Hepatocyte (in vitro differentiated cells): ENCODE measurements around the gene DGKQ. TPM values are rescaled to one million over a fixed set of nuclear protein-coding genes. Genes with fewer than 3 reads are reported as not detected.

Experiments
- DNase-seq: peaks from one replicate; pipeline ENCODE4 v3.0.0-alpha.2; 2016; ENCODE audit warnings: low spot score
- H2AFZ ChIP-seq: fragments of 200-600 bp; sonication (generic); 2 replicates; pipeline ENCODE4 v1.6.0; 2016; ENCODE audit warnings: antibody characterized with exemption, mild to moderate bottlenecking
- H3K27ac ChIP-seq: fragments of 200-600 bp; sonication (generic); 2 replicates; pipeline ENCODE4 v1.5.1; 2016; ENCODE audit warnings: mild to moderate bottlenecking
- H3K27me3 ChIP-seq: fragments of 200-600 bp; sonication (generic); 2 replicates; pipeline ENCODE4 v1.6.1; 2016
- H3K36me3 ChIP-seq: fragments of 200-600 bp; sonication (generic); replicated peaks from 2 replicates; pipeline ENCODE4 v1.5.1; 2016; ENCODE audit warnings: low read depth; ENCODE audit not compliant: insufficient read depth
- H3K4me1 ChIP-seq: fragments of 200-600 bp; sonication (generic); 2 replicates; pipeline ENCODE4 v1.5.1; 2016; ENCODE audit warnings: mild to moderate bottlenecking, moderate library complexity; ENCODE audit not compliant: insufficient read depth
- H3K4me2 ChIP-seq: fragments of 200-600 bp; sonication (generic); 2 replicates; pipeline ENCODE4 v1.6.0; 2016
- H3K4me3 ChIP-seq: fragments of 200-600 bp; sonication (generic); 2 replicates; pipeline ENCODE4 v1.5.1; 2016; ENCODE audit warnings: mild to moderate bottlenecking
- H3K79me2 ChIP-seq: fragments of 200-600 bp; sonication (generic); 2 replicates; pipeline ENCODE4 v1.6.0; 2017; ENCODE audit warnings: mild to moderate bottlenecking
- H3K9me2 ChIP-seq: fragments of 200-600 bp; sonication (generic); replicated peaks from 2 replicates; pipeline ENCODE4 v1.6.0; 2017; ENCODE audit warnings: mild to moderate bottlenecking; ENCODE audit not compliant: insufficient read depth
- H3K9me3 ChIP-seq: fragments of 200-600 bp; sonication (generic); 2 replicates; pipeline ENCODE4 v1.5.1; 2016; ENCODE audit warnings: low read depth, mild to moderate bottlenecking
- H4K20me1 ChIP-seq: fragments of 200-600 bp; sonication (generic); 2 replicates; pipeline ENCODE4 v1.6.0; 2016; ENCODE audit warnings: mild to moderate bottlenecking; ENCODE audit not compliant: insufficient read depth, poor library complexity, severe bottlenecking
- EZH2 ChIP-seq: fragments of 200-600 bp; sonication (generic); IDR thresholded peaks from 2 replicates; pipeline ENCODE4 v1.6.1; 2016; ENCODE audit warnings: antibody characterized with exemption, mild to moderate bottlenecking, borderline replicate concordance
- EZH2phosphoT487 ChIP-seq: fragments of 200-600 bp; sonication (generic); IDR thresholded peaks from one replicate; pipeline ENCODE4 v1.6.1; 2018; ENCODE audit warnings: antibody characterized with exemption, mild to moderate bottlenecking, low read depth, moderate library complexity; ENCODE audit not compliant: unreplicated experiment, severe bottlenecking
- WGBS: methylation state at CpG from one replicate; pipeline ENCODE4 v1.1.6; 2016; ENCODE audit warnings: low lambda C conversion rate; ENCODE audit errors: missing lambda C conversion rate; 5-methylcytosine and 5-hydroxymethylcytosine counted together
- polyA plus RNA-seq: library from polyadenylated mRNA; unstranded; fragments of >200 nt; fragmentation: Nextera tagmentation; extraction: Ambion mirVana; gene quantifications from 2 replicates; pipeline ENCODE4 v1.2.1, GENCODE V29; 2016
- total RNA-seq: library from RNA; depleted of rRNA; stranded (reverse); fragments of >200 nt; gene quantifications from 2 replicates; pipeline ENCODE4 v1.2.3, GENCODE V29; 2014
- TF ChIP-seq, protein P1 (sequence below): fragments of 200-600 bp; sonication (generic); IDR thresholded peaks from 2 replicates; pipeline ENCODE4 v1.5.1; 2016; ENCODE audit warnings: antibody characterized with exemption, mild to moderate bottlenecking; ENCODE audit not compliant: poor library complexity

Gene DGKQ
- total and polyA plus RNA-seq, 2 experiments from 2014 or later: 17.4 to 20.7 TPM

DNA sequence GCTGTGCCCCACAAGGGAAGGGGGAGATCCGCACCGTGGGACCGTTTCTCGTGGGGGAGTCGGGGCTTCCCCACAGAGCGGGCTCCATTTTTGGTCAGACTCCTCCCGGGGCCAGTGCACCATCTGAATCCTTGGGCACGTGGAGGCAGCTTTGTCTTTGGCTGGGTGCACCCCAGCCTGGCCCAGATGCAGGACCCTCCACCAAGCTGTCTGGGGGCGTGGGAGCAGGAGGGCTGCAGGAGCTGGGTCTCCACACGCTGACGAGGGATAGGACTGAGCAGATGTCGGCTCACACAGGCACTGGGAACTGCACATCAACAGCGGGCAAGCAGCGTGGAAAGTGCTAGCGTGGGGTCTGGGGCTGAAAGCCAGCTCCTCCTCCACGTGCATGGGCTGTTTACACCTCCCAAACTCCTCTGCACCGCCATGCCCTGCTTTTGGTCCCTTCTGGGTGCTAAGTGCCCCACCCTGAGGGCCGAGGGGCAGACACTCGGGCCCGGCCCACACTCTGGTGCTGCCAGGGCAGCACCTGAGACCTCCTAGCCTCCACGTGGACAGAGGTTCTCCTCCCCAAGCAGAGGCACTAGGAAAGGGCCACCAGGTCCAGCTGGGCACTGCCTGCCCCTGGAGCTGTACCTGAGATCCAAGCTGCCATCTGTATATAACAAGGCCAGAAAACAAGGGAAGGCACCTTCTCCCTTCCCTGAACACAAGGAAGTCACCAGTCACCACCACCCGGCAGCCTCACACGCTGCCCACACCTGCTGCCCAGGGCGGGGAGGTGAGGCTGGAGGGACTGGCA, 13.8 kb downstream of the DGKQ start:
- TF ChIP-seq EZH2 (no peak), EZH2phosphoT487 (no peak)
- TF ChIP-seq, protein P1, sequence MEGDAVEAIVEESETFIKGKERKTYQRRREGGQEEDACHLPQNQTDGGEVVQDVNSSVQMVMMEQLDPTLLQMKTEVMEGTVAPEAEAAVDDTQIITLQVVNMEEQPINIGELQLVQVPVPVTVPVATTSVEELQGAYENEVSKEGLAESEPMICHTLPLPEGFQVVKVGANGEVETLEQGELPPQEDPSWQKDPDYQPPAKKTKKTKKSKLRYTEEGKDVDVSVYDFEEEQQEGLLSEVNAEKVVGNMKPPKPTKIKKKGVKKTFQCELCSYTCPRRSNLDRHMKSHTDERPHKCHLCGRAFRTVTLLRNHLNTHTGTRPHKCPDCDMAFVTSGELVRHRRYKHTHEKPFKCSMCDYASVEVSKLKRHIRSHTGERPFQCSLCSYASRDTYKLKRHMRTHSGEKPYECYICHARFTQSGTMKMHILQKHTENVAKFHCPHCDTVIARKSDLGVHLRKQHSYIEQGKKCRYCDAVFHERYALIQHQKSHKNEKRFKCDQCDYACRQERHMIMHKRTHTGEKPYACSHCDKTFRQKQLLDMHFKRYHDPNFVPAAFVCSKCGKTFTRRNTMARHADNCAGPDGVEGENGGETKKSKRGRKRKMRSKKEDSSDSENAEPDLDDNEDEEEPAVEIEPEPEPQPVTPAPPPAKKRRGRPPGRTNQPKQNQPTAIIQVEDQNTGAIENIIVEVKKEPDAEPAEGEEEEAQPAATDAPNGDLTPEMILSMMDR: no peak
- Histone ChIP-seq H3K27me3 (no peaks in the 10 kb centered on the region), H2AFZ (no peak overlapping the region), H3K79me2 (no peaks in the 10 kb centered on the region), H3K4me2 (no peak overlapping the region), H3K27ac (no peak overlapping the region), H3K9me3 (no peaks in the 10 kb centered on the region), H3K4me1 (no peaks in the 10 kb centered on the region), H3K4me3 (no peak overlapping the region), H3K36me3 (no peaks in the 10 kb centered on the region), H3K9me2 (no peaks in the 10 kb centered on the region), H4K20me1 (no peaks in the 10 kb centered on the region)
- 91% methylated on average over 24 of the region's 24 CpGs for WGBS
- no peak for DNase-seq

DNA sequence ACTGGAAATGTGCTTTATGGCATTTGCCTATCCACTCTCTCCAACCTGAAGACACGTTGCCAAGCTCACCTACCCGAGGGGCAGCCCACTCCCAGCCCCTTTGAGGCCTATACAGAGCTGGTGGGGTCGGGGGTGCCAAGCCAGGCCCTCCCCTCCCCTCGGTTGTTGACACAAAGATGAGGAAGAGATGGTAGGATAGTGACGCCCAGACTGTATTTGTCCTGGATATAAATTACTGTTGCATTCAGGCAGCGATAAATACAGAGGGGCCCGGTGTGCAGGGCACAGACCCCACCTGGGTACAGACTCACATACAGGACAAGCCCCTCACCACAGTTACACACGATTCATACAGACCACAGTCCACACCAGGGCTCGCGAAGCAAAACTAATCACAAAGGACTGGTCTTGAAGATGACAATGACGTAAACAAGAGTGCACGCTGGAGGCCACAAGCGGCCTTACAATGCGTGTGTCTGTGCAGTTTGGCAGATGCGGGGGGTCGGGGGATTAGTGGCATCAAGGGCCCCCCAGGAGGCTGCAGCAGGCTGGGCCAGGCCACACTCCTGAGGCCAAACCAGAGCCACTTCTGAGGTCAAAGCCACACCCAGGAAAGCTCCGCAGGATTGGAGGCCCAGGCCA, 14.6 kb downstream of the DGKQ start:
- H3K9me2 ChIP-seq: no peaks in the 10 kb centered on the region
- 90% methylated on average over 17 of the region's 17 CpGs for WGBS

DNA sequence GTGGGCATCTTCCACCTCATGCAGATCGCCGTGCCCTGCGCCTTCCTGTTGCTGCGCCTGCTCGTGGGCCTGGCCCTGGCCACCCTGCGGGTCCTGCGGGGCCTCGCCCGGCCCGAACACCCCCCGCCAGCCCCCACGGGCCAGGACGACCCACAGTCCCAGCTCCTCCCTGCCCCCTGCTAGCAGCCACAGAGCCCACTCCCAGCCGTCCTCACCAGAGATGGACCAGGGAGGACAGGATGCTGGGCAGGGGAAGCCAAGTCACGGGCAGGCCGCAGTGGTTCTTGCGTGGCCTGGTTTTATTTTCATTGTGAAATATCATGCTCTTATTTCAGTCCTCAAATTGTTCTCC, 15.1 kb downstream of the DGKQ start:
- no peak overlapping the region for H2AFZ ChIP-seq
- WGBS: 93% methylated on average over 8 of the region's 17 CpGs
- no peak for TF ChIP-seq EZH2
- TF ChIP-seq EZH2phosphoT487: no peak
- H3K4me2 ChIP-seq: no peak overlapping the region
- no peaks in the 10 kb centered on the region for H3K9me3 ChIP-seq
- no peaks in the 10 kb centered on the region for H3K79me2 ChIP-seq
- no peak for DNase-seq
- no peak overlapping the region for H3K4me3 ChIP-seq
- no peaks in the 10 kb centered on the region for H3K27me3 ChIP-seq
- no peak overlapping the region for H3K27ac ChIP-seq
- H3K9me2 ChIP-seq: no peaks in the 10 kb centered on the region
- no peaks in the 10 kb centered on the region for H3K4me1 ChIP-seq
- no peaks in the 10 kb centered on the region for H4K20me1 ChIP-seq
- H3K36me3 ChIP-seq: no peaks in the 10 kb centered on the region

More for the DNA sequence above, 14.6 kb downstream of the DGKQ start:
- Histone ChIP-seq H3K79me2 (no peaks in the 10 kb centered on the region), H3K27me3 (no peaks in the 10 kb centered on the region), H3K36me3 (no peaks in the 10 kb centered on the region), H3K4me3 (no peak overlapping the region), H3K9me3 (no peaks in the 10 kb centered on the region), H3K4me2 (no peak overlapping the region), H2AFZ (no peak overlapping the region), H3K27ac (no peak overlapping the region), H4K20me1 (no peaks in the 10 kb centered on the region), H3K4me1 (no peaks in the 10 kb centered on the region)
- no peak for TF ChIP-seq EZH2phosphoT487
- no peak for TF ChIP-seq EZH2
- TF ChIP-seq, protein P1: no peak
- no peak for DNase-seq

DNA sequence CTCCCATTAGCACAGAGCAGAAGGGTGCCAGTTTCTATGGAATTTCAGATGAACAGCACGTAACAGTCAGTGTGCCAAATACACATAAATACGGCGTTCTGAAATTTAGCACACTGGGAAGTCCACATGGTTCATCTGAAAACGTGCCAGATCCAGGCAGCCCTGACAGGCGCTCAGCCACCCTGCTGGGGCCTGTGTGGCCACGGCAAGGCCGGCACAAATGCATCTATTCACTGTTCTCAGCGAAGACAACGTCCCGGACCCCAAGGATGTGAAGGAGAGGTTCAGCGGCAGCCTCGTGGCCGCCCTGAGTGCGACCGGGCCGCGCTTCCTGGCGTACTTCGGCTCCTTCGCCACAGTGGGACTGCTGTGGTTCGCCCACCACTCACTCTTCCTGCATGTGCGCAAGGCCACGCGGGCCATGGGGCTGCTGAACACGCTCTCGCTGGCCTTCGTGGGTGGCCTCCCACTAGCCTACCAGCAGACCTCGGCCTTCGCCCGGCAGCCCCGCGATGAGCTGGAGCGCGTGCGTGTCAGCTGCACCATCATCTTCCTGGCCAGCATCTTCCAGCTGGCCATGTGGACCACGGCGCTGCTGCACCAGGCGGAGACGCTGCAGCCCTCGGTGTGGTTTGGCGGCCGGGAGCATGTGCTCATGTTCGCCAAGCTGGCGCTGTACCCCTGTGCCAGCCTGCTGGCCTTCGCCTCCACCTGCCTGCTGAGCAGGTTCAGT, 15.6 kb downstream of the DGKQ start:
- H3K9me2 ChIP-seq: no peaks in the 10 kb centered on the region
- no peak overlapping the region for H3K4me2 ChIP-seq
- TF ChIP-seq EZH2phosphoT487: no peak
- TF ChIP-seq, protein P1: no peak
- no peak for TF ChIP-seq EZH2
- H3K79me2 ChIP-seq: no peaks in the 10 kb centered on the region
- 96% methylated on average over 44 of the region's 45 CpGs for WGBS
- no peak overlapping the region for H2AFZ ChIP-seq
- no peak for DNase-seq
- no peaks in the 10 kb centered on the region for H3K27me3 ChIP-seq
- H3K4me3 ChIP-seq: no peak overlapping the region
- no peaks in the 10 kb centered on the region for H4K20me1 ChIP-seq
- no peaks in the 10 kb centered on the region for H3K9me3 ChIP-seq
- H3K36me3 ChIP-seq: no peaks in the 10 kb centered on the region
- no peaks in the 10 kb centered on the region for H3K4me1 ChIP-seq
- H3K27ac ChIP-seq: no peak overlapping the region
